Stimulated activated CD4-positive, alpha-beta T cell treated with anti-CD3 and anti-CD28 coated beads, TNF-alpha, amount 100 ng/mL, for 24 hours (primary cell): Measurements from ENCODE around the gene ABHD14A.
"Not testable (repeated sequence)": the region's sequence is repeated elsewhere in the genome, so short reads cannot be mapped to it uniquely, and the experiment has no call there.

Experiments
- DNase-seq, 3 experiments: peaks; one replicate each; pipeline ENCODE4 v3.0.0-alpha.2; 2020; ENCODE audit warnings: low read depth in 3 of 3

ABHD14A gene

DNA sequence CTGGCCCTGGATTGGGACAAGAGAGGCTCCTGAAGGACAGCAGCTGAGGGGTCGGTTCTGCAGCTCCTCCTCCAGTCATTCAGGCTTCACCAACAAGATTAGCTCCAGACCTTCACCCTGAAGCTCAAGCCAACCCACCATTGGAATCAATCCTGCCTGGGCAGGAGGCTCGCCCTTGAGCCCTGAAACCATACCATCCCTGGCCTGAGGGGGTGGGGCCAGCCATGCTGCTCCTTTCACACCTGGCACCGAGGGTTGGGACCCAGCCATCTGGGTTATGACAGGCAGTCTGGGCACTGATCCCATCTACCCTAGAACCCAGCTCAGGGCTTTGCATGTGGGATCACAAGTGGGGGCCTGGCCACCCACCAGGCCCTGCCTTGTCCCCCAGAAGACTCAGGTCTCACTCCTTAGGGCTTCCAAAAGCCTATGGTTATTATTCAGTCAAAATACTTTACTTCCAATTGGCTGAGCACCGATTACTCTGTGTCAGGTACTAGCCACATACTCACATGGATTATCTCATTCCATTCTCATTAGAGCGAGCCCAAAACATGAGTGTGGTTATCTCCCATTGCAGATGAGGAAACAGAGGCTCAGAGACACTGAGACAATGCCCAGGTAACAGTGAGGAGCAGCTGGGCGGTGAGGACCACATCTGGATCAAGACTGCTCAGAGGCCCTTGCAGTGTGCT, 4.1 kb upstream of the ABHD14A start:
- DNase-seq, result no peak

DNA sequence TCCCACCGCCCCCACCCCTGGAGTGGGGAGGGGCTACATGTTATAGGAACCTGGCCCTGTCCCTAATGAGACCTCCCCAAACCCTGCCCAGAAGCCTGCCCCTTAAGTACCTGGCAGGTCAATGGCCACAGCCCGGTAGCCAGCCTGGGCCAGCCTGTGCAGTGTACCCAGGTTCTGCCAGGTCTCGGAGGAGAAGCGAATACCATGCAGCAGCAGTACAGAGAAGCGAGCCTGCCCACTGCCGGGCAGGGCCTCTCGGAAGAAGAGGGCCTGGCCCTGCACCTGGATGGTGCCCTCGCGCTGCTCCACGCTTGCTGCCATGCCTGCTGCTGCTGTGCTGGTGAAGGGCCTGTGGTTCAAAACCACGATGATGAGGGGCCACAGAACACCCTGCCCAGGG, 3.5 kb upstream of the ABHD14A start:
- DNase-seq, result no peak

DNA sequence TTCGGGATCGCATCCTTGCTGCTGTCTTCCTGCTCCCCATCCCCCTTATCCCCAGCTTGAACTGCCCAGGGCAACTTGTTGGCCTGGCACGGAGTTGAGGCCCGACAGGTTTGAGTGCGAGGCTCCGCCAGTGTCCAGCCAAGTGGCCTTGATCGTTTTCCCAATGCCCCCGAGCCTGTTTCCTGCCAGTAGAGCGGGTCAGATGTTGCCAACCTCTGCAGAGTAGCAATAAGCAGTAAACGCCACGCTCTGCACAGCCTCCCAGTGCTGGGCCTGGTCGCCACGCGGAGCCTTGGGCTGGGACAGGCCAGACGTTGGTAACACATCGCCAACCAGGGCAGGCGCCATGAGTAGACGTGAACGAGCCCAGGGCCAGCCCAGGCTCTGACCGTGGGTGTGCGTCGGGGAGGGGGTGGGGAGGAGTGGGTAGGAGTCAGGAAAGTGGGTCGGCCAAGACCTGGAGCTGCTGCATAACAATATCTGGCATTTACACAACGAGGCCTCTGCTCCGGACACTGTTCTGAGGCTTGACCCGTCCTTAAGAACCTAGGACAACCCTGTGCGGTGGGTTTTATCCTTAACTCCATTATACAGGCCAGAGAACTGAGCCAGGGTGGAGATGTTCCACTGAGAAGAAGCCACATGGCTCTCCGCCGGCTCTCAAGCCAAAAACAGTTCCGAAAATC, 444 bp upstream of the ABHD14A start:
- DNase-seq, result no peak

- no peak for DNase-seq
Observed at GRCh38 chr3:51975852-51976549, 1.1 kb downstream of the ABHD14A start.

DNA sequence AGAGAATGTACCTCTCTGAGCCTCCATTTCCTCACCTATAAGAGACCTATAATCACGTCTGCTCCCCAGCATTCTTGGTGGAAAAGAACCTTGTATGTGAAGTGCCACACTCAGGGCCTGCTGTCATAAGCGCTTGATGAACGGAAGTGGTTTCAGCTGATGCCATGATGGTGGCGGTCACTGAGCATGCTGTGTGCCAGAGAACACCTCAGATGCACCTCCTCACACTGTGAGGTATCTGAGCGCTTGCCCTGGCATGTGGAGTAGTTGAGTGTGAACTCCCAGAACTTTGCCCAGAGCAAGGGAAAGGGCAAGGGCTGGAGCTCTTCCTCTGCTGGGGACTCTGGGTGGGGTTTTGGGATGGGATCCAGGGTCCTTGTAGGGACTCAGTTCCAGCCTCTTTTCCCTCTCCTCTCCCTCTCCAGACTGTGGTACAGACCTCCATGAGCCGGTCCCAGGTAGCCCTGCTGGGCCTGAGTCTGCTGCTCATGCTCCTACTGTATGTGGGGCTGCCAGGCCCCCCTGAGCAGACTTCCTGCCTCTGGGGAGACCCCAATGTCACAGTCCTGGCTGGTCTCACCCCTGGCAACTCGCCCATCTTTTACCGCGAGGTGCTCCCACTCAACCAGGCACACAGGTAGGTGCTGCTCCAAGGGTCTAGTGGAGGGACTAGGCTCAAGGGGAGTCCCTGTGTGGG, 2.7 kb downstream of the ABHD14A start:
- DNase-seq, result no peak

GRCh38 chr3:51978143-51978502, 3.3 kb downstream of the ABHD14A start:
- DNase-seq, result no peak

GRCh38 chr3:51980253-51980652, 5.4 kb downstream of the ABHD14A start:
- DNase-seq, result no peak

DNA sequence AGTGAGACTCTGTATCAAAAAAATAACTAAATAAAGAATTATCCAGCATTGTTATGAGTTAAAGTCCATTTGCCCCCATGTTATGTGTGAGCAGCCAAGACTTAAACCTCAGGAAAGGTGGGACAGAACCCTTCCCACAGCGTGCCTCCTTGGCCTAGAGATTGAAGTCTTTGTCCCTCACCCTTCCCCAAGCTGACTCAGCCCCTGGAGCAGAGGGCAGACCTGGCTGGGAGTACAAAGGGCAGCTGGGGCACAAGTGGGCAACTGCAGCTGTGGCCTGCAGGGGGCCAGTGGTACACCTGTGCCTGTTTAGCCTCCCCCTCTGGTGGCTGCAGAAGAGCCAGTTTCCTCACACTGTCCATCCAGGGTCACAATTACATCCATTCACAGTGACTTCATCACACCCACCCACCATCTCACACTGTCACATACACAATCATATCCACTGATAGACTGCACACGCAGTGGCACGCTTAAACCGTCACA, 7.5 kb downstream of the ABHD14A start:
- DNase-seq, result no peak

GRCh38 chr3:51982838-51983577, 8.1 kb downstream of the ABHD14A start, which contains the start of gene ACY1:
TSS of gene ACY1 (plus strand) at chr3:51983535. CDS start at chr3:51984065, 530 bp downstream.
- DNase-seq, result peak; percentile 46 to 85 (median 64)

DNA sequence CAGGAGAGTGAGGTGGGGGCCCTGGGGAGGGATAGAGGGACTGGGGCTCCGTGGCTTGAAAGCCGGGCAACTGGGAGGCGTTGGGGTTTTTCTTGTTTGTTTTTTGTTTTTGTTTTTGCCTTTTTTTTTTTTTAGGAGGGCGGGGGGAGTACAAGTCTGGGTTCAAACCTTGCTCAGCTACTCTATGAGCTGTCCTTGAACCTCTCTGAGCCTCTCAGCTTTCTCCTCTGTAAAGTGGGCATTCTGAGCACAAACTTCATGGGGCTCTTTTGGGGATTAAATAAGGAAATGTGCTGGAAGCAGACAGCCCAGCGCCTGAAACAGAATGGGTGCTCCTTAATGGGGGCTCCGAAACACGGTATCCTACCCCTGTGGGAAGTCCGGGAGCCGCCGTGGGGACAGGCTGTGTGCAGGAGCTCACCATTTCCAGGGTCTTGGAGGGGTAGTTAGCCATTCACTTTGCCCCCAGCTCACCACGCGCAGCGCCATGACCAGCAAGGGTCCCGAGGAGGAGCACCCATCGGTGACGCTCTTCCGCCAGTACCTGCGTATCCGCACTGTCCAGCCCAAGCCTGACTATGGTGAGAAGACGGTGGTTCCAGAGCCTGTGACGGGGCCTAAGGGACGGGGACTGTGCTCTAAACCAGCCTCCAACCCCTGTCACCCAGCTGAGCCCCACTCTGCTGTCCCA, 8.9 kb downstream of the ABHD14A start:
- no peak for DNase-seq

DNA sequence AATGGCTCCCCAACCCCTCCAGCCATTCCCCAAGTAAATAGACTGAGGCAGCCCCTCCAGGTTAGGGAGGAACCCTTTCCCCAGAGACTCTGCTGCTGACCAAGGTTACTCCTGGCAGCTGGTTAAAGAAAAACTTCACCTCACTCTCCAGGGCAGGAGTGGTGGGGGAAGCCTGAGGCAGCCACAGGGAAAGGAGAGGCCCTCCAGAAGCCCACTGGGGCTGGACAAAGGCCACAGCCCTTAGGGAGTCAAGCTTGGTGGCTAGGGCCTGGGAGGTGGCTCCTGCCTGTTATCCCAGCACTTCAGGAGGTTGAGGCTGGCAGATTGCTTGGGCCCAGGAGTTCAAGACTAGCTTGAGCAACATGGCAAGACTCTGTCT, 9.4 kb downstream of the ABHD14A start:
- no peak for DNase-seq

DNA sequence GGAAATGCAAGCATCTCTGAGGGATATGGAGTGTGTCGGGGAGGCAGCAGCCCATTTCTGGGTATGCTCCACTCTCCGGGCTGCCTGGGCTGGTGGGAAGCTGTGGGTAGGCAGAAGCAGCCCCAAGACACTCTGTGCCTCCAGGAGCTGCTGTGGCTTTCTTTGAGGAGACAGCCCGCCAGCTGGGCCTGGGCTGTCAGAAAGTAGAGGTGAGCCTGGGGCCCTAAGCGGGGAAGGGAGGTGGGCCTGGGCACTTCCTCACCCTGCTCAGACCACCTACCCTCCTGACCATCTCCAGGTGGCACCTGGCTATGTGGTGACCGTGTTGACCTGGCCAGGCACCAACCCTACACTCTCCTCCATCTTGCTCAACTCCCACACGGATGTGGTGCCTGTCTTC, 10.2 kb downstream of the ABHD14A start:
- no peak for DNase-seq

- no peak for DNase-seq
Observed at GRCh38 chr3:51986010-51986947, 11.4 kb downstream of the ABHD14A start.

GRCh38 chr3:51987568-51987967, 12.7 kb downstream of the ABHD14A start:
- no peak for DNase-seq

GRCh38 chr3:51988286-51989146, 13.7 kb downstream of the ABHD14A start:
- no peak for DNase-seq

- DNase-seq, result not testable (repeated sequence)
Observed at GRCh38 chr3:51990501-51990971, 15.7 kb downstream of the ABHD14A start.

DNA sequence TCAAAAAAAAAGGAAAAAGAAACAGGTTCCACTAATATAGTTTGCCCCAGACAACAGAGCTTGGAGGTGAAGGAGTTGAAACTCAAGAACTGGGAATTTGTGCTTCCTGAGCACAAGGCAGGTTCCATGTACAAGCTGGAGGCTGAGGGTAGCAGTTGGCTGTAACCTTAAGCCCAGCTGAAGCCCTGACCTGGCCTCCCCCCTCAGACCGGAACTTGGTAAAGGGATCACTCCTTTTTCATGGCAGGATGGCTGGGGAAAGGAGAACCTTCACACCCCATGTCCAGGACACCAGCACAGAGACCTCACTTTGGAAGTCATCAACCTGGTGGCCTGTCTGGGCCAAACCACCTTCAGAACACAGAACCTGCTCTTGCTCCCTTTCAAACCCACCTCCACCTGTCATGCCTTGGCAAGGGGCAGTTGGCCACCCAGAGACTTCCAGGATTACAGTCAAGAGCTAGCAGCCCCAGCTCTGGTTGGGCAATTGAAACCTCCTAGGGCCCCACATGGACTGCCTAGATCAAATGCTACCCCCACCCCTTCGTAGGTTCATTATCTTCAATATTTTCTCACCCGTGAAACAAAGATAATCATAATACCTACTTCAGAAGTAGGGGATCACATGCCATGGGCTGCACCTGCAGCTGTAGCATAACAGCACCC, 17.3 kb downstream of the ABHD14A start:
- DNase-seq, result no peak

DNA sequence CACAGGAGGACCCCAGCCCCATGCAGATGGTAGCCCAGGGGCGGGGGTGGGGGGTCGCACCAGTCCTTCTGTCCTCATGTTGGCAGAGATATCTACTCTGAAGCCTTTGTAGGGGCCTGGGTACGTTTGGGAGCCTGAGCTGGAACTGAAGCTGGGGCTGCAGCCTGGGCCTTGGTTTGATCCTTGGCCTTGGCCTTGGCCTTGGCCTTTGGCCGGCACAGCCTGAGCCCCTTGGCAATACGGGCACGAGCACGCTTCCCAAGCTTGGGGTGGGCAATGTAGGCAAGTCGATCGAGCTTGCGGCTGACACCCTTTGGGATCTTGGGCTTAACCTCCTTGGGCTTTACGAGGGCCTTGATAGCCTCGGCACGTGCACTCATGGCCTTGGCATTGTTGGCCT, 18.8 kb downstream of the ABHD14A start:
- DNase-seq, result not testable (repeated sequence)
